Fibroblast of villous mesenchyme (primary cell): ENCODE measurements around the gene ADCY6. TPM values are rescaled to one million over a fixed set of nuclear protein-coding genes. Genes with fewer than 3 reads are reported as not detected.

Experiments used
- DNase-seq: peaks from one replicate; pipeline ENCODE4 v3.0.0-alpha.2; 2010; ENCODE audit warnings: low read depth
- H3K4me3 ChIP-seq: 2 replicates; pipeline ENCODE4 v1.5.1; 2011; ENCODE audit warnings: low read depth, mild to moderate bottlenecking, low read length
- CTCF ChIP-seq: IDR thresholded peaks from 2 replicates; pipeline ENCODE4 v1.5.1; 2012; ENCODE audit warnings: low read depth, mild to moderate bottlenecking, low read length; ENCODE audit not compliant: insufficient read depth
- total RNA-seq: library from RNA; depleted of rRNA; stranded (reverse); fragments of >200 nt; gene quantifications from 2 replicates; pipeline ENCODE4 v1.2.3, GENCODE V29; 2012

ADCY6 gene
- total RNA-seq, 1 donor, result 47.1 TPM

GRCh38 chr12:48827513-48828096 is 38.7 kb upstream of the ADCY6 start:
- no peak for DNase-seq
- H3K4me3 ChIP-seq, result no peak overlapping the region
- no peak for TF ChIP-seq CTCF

GRCh38 chr12:48827026-48827425 is 38.1 kb upstream of the ADCY6 start:
- TF ChIP-seq CTCF, result no peak
- DNase-seq, result no peak
- no peak overlapping the region for H3K4me3 ChIP-seq

- TF ChIP-seq CTCF, result no peak
- DNase-seq, result no peak
- H3K4me3 ChIP-seq, result no peak overlapping the region
Observed at GRCh38 chr12:48826209-48826855, 37.4 kb upstream of the ADCY6 start.

- no peak overlapping the region for H3K4me3 ChIP-seq
Observed at GRCh38 chr12:48824905-48825304, 36.0 kb upstream of the ADCY6 start.

GRCh38 chr12:48824112-48824511 is 35.2 kb upstream of the ADCY6 start:
- no peak for DNase-seq
- no peak for TF ChIP-seq CTCF
- H3K4me3 ChIP-seq, result no peak overlapping the region

More at GRCh38 chr12:48824905-48825304, 36.0 kb upstream of the ADCY6 start:
- no peak for TF ChIP-seq CTCF
- no peak for DNase-seq

- H3K4me3 ChIP-seq, result no peak overlapping the region
- TF ChIP-seq CTCF, result no peak
- no peak for DNase-seq
Observed at GRCh38 chr12:48823281-48823680, 34.4 kb upstream of the ADCY6 start.
